ENCODE results near the gene RPL31. TPM values are rescaled to one million over a fixed set of nuclear protein-coding genes. Genes with fewer than 3 reads are reported as not detected.
A peak's percentile ranks its signal among the peaks of the same experiment; 100 is the strongest.

Gene RPL31
- total RNA-seq, 1 experiment from 2014 or later = 1,893 TPM

- Mint-ChIP-seq H3K9me3 (peaks cover 0 to 6% of the 10 kb centered on the region in 2 experiments; a peak in 1 of 5 replicates), H3K36me3 (ENCODE audit: insufficient read depth in 1 of 3, low read depth in 3 of 3) (peaks cover 15 to 41% (median 40%) of the 10 kb centered on the region in 3 experiments), H3K27me3 (ENCODE audit: low read depth) (no peaks in the 10 kb centered on the region), H3K4me1 (peaks cover 14 to 20% of the 10 kb centered on the region in 2 experiments), H3K4me3 (no peak overlapping the region), H3K27ac (0 out of 7 replicates have a peak overlapping the region, but pooled peaks of 1 of the 3 experiments have one; percentile 35)
- H3K79me2 ChIP-seq (ENCODE audit: insufficient read depth, low read length) = no peaks in the 10 kb centered on the region
- no peaks in the 10 kb centered on the region for H3K23me2 ChIP-seq (ENCODE audit: insufficient read length, low read depth, low read length, poor library complexity, severe bottlenecking)
- TF ChIP-seq CTCF (conservative IDR thresholded peaks at IDR 0.05) = no peak
- no peak overlapping the region for H3K14ac ChIP-seq (ENCODE audit: insufficient read depth, low read length)
- no peak overlapping the region for H2AK5ac ChIP-seq (ENCODE audit: insufficient read length, low read length)
- no peak overlapping the region for H3K4ac ChIP-seq (ENCODE audit: low read depth, low read length)
- no peak overlapping the region for H3K23ac ChIP-seq (ENCODE audit: insufficient read length, low read depth, low read length)
- H3K27me3 ChIP-seq (ENCODE audit: insufficient read depth, low read length) = no peaks in the 10 kb centered on the region
- H3K9me3 ChIP-seq (ENCODE audit: control insufficient read depth, low read depth, low read length) = no peaks in the 10 kb centered on the region
- no peak overlapping the region for H3K56ac ChIP-seq (ENCODE audit: insufficient read length, low read depth, low read length)
- no peak overlapping the region for H3K9ac ChIP-seq (ENCODE audit: extremely low read depth, insufficient read length, low read length)
- no peak overlapping the region for H2BK20ac ChIP-seq (ENCODE audit: low read depth, low read length, poor library complexity, severe bottlenecking)
- no peak overlapping the region for H3K27ac ChIP-seq (ENCODE audit: insufficient read length, low read depth, low read length)
- H2BK5ac ChIP-seq (ENCODE audit: insufficient read length, low read length) = no peak overlapping the region
- DNase-seq = no peak
- no peaks in the 10 kb centered on the region for H3K79me1 ChIP-seq (ENCODE audit: insufficient read depth, low read depth, low read length, poor library complexity, severe bottlenecking)
- no peak overlapping the region for H2BK120ac ChIP-seq (ENCODE audit: low read depth, low read length, poor library complexity, severe bottlenecking)
- WGBS (ENCODE audit: extremely low coverage, insufficient read length, low lambda C conversion rate) = no CpG with 5 or more reads among the region's 8 CpGs
- H2BK12ac ChIP-seq (ENCODE audit: insufficient read length, low read depth, low read length) = no peak overlapping the region
- no peak overlapping the region for H4K5ac ChIP-seq (ENCODE audit: insufficient read length, low read depth, low read length)
- no peak overlapping the region for H3K18ac ChIP-seq (ENCODE audit: insufficient read length, low read depth, low read length)
- no peak overlapping the region for H3K4me2 ChIP-seq (ENCODE audit: insufficient read depth, insufficient read length, low read length)
- H2AFZ ChIP-seq (ENCODE audit: low read length) = no peak overlapping the region
- no peak overlapping the region for H4K91ac ChIP-seq (ENCODE audit: insufficient read length, low read depth, low read length)
- H3K4me1 ChIP-seq (ENCODE audit: insufficient read depth, low read length) = no peaks in the 10 kb centered on the region
- no peak overlapping the region for H3T11ph ChIP-seq (ENCODE audit: low read length)
- H2BK15ac ChIP-seq (ENCODE audit: low read depth, low read length) = no peak overlapping the region
- H4K8ac ChIP-seq (replicated peaks; ENCODE audit: insufficient read length, low read depth, low read length) = no peak overlapping the region
- no peaks in the 10 kb centered on the region for H4K20me1 ChIP-seq (ENCODE audit: control insufficient read depth, insufficient read depth, insufficient read length)
These were observed 25.8 kb downstream of the RPL31 start for GRCh38 chr2:101027852-101028251.
